K562 (cell line): ENCODE data around the gene PMF1.

Experiments
- CHD1 ChIP-seq: fragments of 200-600 bp; sonication (generic); IDR thresholded peaks from one replicate; pipeline ENCODE4 v1.6.1; 2012; ENCODE audit warnings: mild to moderate bottlenecking, moderate library complexity, low read length, inconsistent platforms
- FOXK2 ChIP-seq, 2 experiments: fragments of 450-650 bp; IDR thresholded peaks in 1 of 2; conservative IDR thresholded peaks in 1 of 2; 2 replicates each; pipeline ENCODE4 v1.6.1; 2016; ENCODE audit warnings: low read depth in 2 of 2, mild to moderate bottlenecking in 1 of 2
- MECOM ChIP-seq: fragments of 250-450 bp; sonication (Bioruptor Pico); IDR thresholded peaks from 2 replicates; pipeline ENCODE4 v1.8.0; 2022; ENCODE audit warnings: inconsistent platforms
- PHF8 ChIP-seq: fragments of 200-600 bp; sonication (generic); IDR thresholded peaks from 2 replicates; pipeline ENCODE4 v1.6.1; 2012; ENCODE audit warnings: mixed run types, mild to moderate bottlenecking, inconsistent platforms, low read length, moderate library complexity, borderline replicate concordance
- RFX7 ChIP-seq: fragments of 250-450 bp; sonication (Bioruptor Pico); IDR thresholded peaks from 2 replicates; pipeline ENCODE4 v1.5.1; 2021; ENCODE audit warnings: mild to moderate bottlenecking
- SIN3A ChIP-seq, 2 experiments: fragments of 150-350 bp in 1 of 2; IDR thresholded peaks; 2 replicates each; pipeline ENCODE4 v1.6.1; 2011 to 2016; ENCODE audit warnings: borderline replicate concordance in 2 of 2, low read depth in 2 of 2, low read length in 2 of 2, mild to moderate bottlenecking in 2 of 2, moderate library complexity in 2 of 2; ENCODE audit not compliant: control insufficient read depth in 1 of 2
- SMAD3 ChIP-seq: fragments of 450-650 bp; formaldehyde crosslinking; conservative IDR thresholded peaks from 2 replicates; pipeline ENCODE4 v1.4.0; 2020; ENCODE audit warnings: mild to moderate bottlenecking
- STAT5A ChIP-seq: IDR thresholded peaks from 2 replicates; pipeline ENCODE4 v1.6.1; 2012; ENCODE audit warnings: low read length, inconsistent platforms, borderline replicate concordance
- TOE1 ChIP-seq, 2 experiments: fragments of 450-650 bp in 1 of 2; sonication (generic) in 1 of 2; formaldehyde crosslinking in 1 of 2; IDR thresholded peaks; 2 replicates each; pipeline versions ENCODE4 v1.7.1 to v1.8.0; 2016 to 2022; ENCODE audit warnings: borderline replicate concordance in 2 of 2, mild to moderate bottlenecking in 2 of 2, antibody characterized with exemption in 1 of 2, inconsistent platforms in 1 of 2, low read depth in 1 of 2, missing genetic modification reagents in 1 of 2, moderate library complexity in 1 of 2
- ZBTB33 ChIP-seq: sonication (generic); formaldehyde crosslinking; IDR thresholded peaks from 2 replicates; pipeline ENCODE4 v1.8.1; 2023; ENCODE audit warnings: mild to moderate bottlenecking, missing genetic modification reagents
- ZNF354B ChIP-seq: fragments of 250-450 bp; sonication (Bioruptor Pico); IDR thresholded peaks from 2 replicates; pipeline ENCODE4 v1.4.0; 2020
- TF ChIP-seq, protein P1 (sequence below), 3 experiments: IDR thresholded peaks in 2 of 3; conservative IDR thresholded peaks in 1 of 3; 2 replicates each; pipeline ENCODE4 v1.5.1; 2011 to 2012; ENCODE audit warnings: low read length in 3 of 3, mild to moderate bottlenecking in 3 of 3, control low read depth in 2 of 3, improper control_type of control experiment in 1 of 3, inconsistent platforms in 1 of 3, low read depth in 1 of 3, mixed read lengths in 1 of 3, moderate library complexity in 1 of 3; ENCODE audit not compliant: insufficient read depth in 2 of 3

GRCh38 chr1:156248323-156248683 is 35.5 kb downstream of the PMF1 start:
- TF ChIP-seq RFX7 (CRISPR knock-in tag) = no peak
- no peak for TF ChIP-seq CHD1
- TF ChIP-seq ZNF354B (CRISPR knock-in tag) = no peak
- no peak for TF ChIP-seq STAT5A
- no peak for TF ChIP-seq TOE1 (IDR thresholded peaks at IDR 0.05; ENCODE audit: borderline replicate concordance)
- no peak for TF ChIP-seq TOE1 (CRISPR knock-in tag; IDR thresholded peaks at IDR 0.05; ENCODE audit: borderline replicate concordance, low read depth)
- TF ChIP-seq, protein P1, sequence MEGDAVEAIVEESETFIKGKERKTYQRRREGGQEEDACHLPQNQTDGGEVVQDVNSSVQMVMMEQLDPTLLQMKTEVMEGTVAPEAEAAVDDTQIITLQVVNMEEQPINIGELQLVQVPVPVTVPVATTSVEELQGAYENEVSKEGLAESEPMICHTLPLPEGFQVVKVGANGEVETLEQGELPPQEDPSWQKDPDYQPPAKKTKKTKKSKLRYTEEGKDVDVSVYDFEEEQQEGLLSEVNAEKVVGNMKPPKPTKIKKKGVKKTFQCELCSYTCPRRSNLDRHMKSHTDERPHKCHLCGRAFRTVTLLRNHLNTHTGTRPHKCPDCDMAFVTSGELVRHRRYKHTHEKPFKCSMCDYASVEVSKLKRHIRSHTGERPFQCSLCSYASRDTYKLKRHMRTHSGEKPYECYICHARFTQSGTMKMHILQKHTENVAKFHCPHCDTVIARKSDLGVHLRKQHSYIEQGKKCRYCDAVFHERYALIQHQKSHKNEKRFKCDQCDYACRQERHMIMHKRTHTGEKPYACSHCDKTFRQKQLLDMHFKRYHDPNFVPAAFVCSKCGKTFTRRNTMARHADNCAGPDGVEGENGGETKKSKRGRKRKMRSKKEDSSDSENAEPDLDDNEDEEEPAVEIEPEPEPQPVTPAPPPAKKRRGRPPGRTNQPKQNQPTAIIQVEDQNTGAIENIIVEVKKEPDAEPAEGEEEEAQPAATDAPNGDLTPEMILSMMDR (IDR thresholded peaks at IDR 0.05 in 2 of 3, conservative IDR thresholded peaks at IDR 0.05 in 1 of 3; ENCODE audit: insufficient read depth in 2 of 3, low read depth in 1 of 3, low read length in 3 of 3) = no peak
- no peak for TF ChIP-seq ZBTB33
- TF ChIP-seq PHF8 = no peak
- no peak for TF ChIP-seq FOXK2 (conservative IDR thresholded peaks at IDR 0.05 in 1 of 2, IDR thresholded peaks at IDR 0.05 in 1 of 2; ENCODE audit: low read depth in 2 of 2)
- TF ChIP-seq SIN3A (IDR thresholded peaks at IDR 0.05; ENCODE audit: borderline replicate concordance in 2 of 2, control insufficient read depth in 1 of 2, low read depth in 2 of 2, low read length in 2 of 2) = no peak
- TF ChIP-seq MECOM (CRISPR knock-in tag) = no peak
- no peak for TF ChIP-seq SMAD3 (CRISPR knock-in tag)
